ENCODE results near the gene MRNIP.

Gene MRNIP

DNA sequence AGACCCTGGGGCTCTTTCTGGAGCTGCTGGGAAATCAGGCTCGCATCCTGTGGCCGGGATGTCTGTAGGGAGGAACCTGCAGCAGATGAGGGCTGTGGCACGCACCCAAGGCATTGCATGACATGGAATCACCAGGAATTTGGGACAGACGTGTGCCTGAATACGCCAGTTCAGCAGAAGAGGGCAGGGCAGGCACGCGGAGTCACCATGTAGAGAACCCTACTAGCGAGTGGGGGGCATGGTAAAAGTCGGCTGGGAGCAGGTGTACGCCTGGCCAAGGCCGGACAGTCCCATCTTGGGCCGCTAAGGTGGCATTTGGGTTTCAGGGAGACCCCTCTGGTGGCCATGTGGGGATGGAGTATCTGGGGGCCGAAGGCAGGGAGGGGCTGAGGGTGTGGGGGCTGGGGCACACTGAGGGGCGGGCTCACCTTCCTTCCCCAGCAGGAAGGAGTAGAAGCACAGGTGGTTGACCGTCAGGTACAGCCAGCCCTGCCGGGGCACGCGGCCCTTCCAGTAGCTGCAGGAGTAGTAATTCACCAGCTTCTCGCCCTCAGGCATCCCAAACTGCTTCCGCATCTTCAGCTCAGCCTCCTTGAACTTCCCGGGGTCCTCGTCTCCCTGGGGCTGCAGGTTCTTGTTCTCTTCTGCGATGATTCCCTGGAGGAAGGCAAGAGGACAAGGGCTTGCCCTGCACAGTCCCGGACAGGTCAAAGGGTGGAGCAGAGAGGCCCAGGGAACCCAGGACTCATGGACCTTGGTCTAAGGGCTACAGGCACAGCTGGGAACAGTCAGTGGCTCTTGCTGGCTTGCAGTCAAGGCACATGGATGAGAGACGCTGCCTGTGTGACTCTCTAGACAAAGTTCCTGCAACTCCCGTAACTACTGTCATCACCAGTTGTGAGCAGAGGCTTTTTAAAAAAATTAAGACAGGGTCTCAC lies 35.6 kb upstream of the MRNIP start:
- TF ChIP-seq POLR2A (IDR thresholded peaks at IDR 0.05; ENCODE audit: low read depth, low read length): no peak
- FAIRE-seq: no peak
- no peak for DNase-seq (ENCODE audit: insufficient read length, low spot score)

GRCh38 chr5:179893076-179893957 lies 34.7 kb upstream of the MRNIP start:
- FAIRE-seq (no peak), DNase-seq (ENCODE audit: insufficient read length, low spot score) (no peak)
- TF ChIP-seq POLR2A (IDR thresholded peaks at IDR 0.05; ENCODE audit: low read depth, low read length): no peak

GRCh38 chr5:179892255-179892654 lies 33.6 kb upstream of the MRNIP start:
- no peak for FAIRE-seq
- no peak for DNase-seq (ENCODE audit: insufficient read length, low spot score)

DNA sequence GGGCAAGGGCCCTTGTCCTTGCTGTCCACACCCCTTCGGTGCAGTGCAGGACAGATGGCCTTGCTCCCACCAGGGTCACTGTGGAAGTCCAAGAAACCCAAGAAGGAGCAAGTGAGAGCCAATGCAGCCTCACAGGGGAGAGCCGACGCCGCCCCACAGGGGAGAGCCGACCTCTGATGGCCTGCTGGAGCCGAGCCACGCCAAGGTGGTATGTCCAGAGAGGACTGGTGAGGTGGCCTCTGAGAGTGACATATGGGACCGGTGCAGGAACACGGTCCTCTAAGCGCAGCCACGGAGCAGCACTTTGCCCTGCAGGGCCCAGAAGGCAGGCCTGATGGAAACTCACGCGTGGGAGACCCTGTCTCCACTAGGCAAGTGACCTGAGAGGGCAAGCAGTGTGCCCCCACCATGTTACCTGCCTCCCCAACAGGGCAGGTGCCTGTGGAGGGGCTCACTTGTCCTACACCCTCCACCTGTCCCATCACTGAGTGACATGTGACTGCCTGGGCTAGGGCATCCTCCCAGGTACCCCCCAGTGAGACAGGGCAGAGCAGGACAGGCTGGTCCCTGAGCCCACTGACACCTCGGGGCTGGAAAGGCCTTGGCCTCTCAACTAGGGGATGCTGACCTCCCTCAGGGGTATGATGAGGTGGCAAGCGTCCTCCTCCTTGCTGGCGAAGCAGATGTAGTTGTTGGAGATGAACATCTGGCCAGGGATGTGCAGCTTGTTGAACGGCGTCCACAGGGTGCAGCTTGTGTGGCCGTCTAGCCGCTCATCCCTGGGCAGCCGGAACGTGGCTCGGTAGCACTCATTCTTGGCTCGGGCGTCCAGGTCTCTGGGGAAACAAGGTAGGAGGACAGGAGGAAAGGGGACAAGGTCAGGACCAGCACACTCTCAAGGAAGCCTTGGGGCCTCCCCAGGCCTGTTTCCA lies 32.4 kb upstream of the MRNIP start:
- TF ChIP-seq POLR2A (IDR thresholded peaks at IDR 0.05; ENCODE audit: low read depth, low read length): no peak
- FAIRE-seq (no peak), DNase-seq (ENCODE audit: insufficient read length, low spot score) (no peak)

More at GRCh38 chr5:179892255-179892654, 33.6 kb upstream of the MRNIP start:
- TF ChIP-seq POLR2A (IDR thresholded peaks at IDR 0.05; ENCODE audit: low read depth, low read length): no peak

DNA sequence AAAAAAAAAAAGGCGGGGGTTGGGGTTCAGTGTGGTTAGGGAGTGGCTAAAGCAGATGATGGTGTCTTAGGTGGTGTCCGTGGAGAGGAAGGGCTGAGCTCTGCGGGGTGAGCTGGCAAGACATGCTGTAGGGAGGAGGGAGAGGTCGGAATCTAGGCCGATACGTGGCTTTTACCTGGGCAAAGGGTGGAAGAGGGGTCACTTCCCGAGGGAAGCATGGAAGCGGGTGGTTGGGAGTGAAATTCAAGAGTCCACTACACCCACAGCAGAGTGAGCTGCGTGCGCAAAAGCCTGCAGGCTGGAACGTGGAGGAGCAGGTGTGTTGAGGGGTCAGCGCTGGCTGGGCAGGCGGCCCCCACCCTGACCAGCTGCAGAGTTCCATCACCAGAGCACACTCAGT lies 31.3 kb upstream of the MRNIP start:
- TF ChIP-seq POLR2A (IDR thresholded peaks at IDR 0.05; ENCODE audit: low read depth, low read length): no peak
- DNase-seq (ENCODE audit: insufficient read length, low spot score): no peak

GRCh38 chr5:179887802-179888201 lies 29.2 kb upstream of the MRNIP start:
- no peak for FAIRE-seq
- TF ChIP-seq POLR2A (IDR thresholded peaks at IDR 0.05; ENCODE audit: low read depth, low read length): no peak
- DNase-seq (ENCODE audit: insufficient read length, low spot score): no peak

More for the DNA sequence above, 31.3 kb upstream of the MRNIP start:
- FAIRE-seq: no peak

- no peak for FAIRE-seq
Observed at GRCh38 chr5:179887095-179887494, 28.5 kb upstream of the MRNIP start.

GRCh38 chr5:179886190-179886911 lies 27.7 kb upstream of the MRNIP start:
- no peak for TF ChIP-seq POLR2A (IDR thresholded peaks at IDR 0.05; ENCODE audit: low read depth, low read length)
- DNase-seq (ENCODE audit: insufficient read length, low spot score): no peak
- no peak for FAIRE-seq

More at GRCh38 chr5:179887095-179887494, 28.5 kb upstream of the MRNIP start:
- no peak for DNase-seq (ENCODE audit: insufficient read length, low spot score)
- no peak for TF ChIP-seq POLR2A (IDR thresholded peaks at IDR 0.05; ENCODE audit: low read depth, low read length)

GRCh38 chr5:179885491-179886090 lies 27.0 kb upstream of the MRNIP start:
- no peak for DNase-seq (ENCODE audit: insufficient read length, low spot score)
- TF ChIP-seq POLR2A (IDR thresholded peaks at IDR 0.05; ENCODE audit: low read depth, low read length): no peak
- FAIRE-seq: no peak

DNA sequence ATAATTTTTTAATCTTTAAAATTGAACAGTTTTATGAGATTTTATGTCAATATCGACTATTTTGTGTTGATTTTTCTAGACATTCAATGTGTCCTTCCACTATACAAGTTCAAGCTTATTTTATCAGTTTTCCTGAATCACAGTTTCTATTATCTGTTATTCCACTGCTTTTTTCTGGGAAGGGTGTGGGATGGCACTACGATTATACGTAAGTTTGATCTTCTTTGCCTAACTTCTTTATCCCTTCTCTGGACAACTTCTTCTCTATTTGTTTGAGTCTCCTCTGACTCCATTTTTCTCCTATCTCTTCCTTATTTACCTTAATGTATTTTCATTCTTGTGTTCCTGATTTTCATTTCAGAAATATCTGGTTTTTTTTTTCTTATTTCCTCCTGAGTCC lies 24.5 kb upstream of the MRNIP start:
- DNase-seq (ENCODE audit: insufficient read length, low spot score): no peak
- no peak for TF ChIP-seq POLR2A (IDR thresholded peaks at IDR 0.05; ENCODE audit: low read depth, low read length)
- FAIRE-seq: no peak

- FAIRE-seq (no peak), DNase-seq (ENCODE audit: insufficient read length, low spot score) (no peak)
- no peak for TF ChIP-seq POLR2A (IDR thresholded peaks at IDR 0.05; ENCODE audit: low read depth, low read length)
Observed at GRCh38 chr5:179882338-179882737, 23.7 kb upstream of the MRNIP start.

DNA sequence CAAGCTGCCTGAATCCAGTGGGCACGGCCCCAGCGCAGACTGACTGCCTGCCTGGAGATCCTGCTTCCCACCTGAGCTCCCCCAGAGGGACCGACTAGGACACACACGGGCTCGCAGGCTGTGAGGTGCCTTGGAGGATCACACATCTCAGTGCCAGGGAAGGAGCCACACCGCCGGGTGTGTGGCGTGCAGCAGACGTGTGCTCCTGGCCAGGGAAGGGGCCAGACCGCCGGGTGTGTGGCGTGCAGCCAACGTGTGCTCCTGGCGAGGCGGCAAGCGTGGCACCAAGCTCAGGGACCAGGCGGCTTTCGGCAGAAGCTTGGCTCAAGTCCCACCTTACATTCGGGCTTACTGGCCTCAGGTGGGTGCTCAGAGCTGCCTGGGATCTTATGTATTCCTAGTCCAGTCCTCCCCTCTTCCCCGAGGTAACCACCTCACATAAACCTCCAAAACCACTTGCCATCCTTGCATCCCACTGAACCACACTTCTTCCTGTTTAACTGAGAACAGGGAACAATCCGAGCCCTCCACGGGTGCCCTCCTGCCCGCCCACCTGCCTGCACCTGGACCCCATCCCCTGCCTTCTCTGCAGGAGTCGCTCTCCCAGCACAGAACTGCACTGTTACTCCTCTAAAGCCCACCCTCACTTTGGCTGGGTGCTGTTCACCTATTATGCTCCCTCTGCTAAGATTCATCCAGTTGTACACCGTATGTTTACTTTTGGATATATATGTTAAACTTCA lies 22.4 kb upstream of the MRNIP start:
- FAIRE-seq: no peak
- no peak for TF ChIP-seq POLR2A (IDR thresholded peaks at IDR 0.05; ENCODE audit: low read depth, low read length)

More for the DNA sequence above, 22.4 kb upstream of the MRNIP start:
- DNase-seq (ENCODE audit: insufficient read length, low spot score): no peak
